Stimulated activated CD8-positive, alpha-beta memory T cell treated with anti-CD3 and anti-CD28 coated beads, Interleukin-4, amount 100 ng/mL, for 1 hour (primary cell): ENCODE measurements around the gene HAPLN3.

Source experiments
- DNase-seq, 2 donors: peaks; one replicate each; pipeline ENCODE4 v3.0.0-alpha.2; 2020; ENCODE audit warnings: low read depth in 2 of 2, low spot score in 1 of 2

Gene HAPLN3

DNA sequence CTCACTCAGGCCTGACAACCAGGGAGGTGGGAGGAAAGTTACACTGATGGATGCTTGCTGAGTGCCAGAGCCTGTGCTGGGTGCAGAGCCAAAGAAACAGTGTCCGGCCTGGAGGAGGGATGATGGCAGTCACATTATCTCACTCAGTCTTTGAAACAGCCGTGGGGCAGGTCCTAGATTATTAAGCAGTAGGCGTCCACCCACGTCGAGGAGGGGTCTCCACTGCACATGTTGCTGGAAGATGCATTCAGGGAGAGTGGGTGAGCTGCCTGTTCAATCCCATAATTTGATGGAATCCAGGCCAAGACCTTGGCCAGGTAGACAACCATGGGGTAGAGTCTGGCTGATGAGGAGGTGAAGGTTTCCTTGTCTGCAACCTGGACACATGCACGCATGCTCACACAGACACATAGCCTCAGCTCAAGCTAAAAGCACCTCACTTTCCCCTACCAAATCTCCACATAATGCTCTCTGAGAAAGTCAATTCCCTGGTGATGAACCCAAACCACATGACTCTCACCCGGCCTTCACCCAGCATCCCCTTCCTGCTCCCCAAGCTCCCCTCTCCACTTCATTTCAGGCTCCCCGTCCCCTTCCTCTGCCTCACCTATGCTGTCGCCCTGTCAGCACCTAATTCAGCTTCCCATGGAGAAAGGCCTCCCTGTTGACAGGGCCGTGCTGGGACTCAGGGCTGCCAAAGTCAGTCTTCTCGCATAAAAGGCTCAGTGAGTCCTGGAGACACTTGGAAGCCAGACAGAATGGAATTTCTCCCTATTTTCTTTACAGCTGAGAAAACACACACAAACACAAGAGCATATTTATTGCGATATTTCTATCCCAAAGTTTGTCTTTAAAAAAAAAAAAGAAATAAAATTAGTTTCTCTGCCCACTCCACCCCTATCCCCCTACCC is 62.3 kb downstream of the HAPLN3 start:
- DNase-seq: no peak

DNA sequence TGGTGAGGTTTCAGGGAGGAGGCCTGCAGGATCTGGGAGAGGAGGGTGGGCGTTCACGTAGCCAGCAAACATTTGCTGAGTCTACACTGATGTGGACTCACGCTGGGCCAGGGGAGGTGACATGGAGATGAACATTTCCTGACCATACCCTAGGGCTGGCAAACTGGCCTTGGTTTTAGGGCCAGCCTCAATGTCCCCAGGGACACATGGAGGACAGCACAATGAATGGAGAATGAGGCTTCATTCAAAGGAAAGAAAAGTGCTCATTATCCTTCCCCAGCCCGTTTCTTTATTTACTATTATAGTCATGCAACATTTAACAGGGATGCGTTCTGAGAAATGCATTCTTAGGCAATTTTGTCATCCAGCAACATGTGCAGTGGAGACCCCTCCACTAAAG is 65.3 kb downstream of the HAPLN3 start:
- DNase-seq: no peak

DNA sequence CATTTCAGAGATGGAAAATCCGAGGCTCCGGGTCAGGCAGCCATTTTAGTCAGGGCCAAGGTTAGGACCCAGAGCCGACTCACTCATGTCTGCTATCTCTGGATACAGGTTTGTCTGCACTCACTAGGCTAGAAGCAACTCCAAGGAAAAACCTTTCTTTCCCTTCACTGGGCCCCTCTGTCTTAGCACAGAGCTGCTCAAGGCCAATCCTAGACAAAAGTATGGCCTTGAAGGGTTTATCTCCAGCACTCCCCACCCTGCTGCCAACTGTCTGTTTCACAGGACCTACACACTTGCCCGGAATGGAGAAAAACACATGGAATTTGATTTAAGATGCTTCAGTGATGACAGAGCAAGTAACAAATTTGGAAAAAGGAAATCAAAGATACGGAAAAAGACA is 66.6 kb downstream of the HAPLN3 start:
- no peak for DNase-seq
